HL-60 (cell line): ENCODE data around the gene RBMS3.

Source experiments
- CTCF ChIP-seq: IDR thresholded peaks from one replicate; pipeline ENCODE4 v1.5.1; 2011; ENCODE audit warnings: low read length, control low read depth, inconsistent platforms; ENCODE audit not compliant: insufficient read depth
- GABPA ChIP-seq: IDR thresholded peaks from 2 replicates; pipeline ENCODE4 v1.6.1; 2012; ENCODE audit warnings: low read depth
- POLR2AphosphoS5 ChIP-seq: IDR thresholded peaks from 2 replicates; pipeline ENCODE4 v1.6.1; 2012; ENCODE audit warnings: low read depth
- REST ChIP-seq: IDR thresholded peaks from 2 replicates; pipeline ENCODE4 v1.6.1; 2012; ENCODE audit warnings: low read depth; ENCODE audit not compliant: insufficient replicate concordance
- SPI1 ChIP-seq: IDR thresholded peaks from 2 replicates; pipeline ENCODE4 v1.6.1; 2012; ENCODE audit warnings: low read depth, mild to moderate bottlenecking, borderline replicate concordance

- TF ChIP-seq CTCF: no peak
- TF ChIP-seq POLR2AphosphoS5: no peak
- no peak for TF ChIP-seq REST
- no peak for TF ChIP-seq GABPA
- no peak for TF ChIP-seq SPI1
Measured at GRCh38 chr3:29868543-29869101, 587.8 kb downstream of the RBMS3 start.
